Measurements from ENCODE around the gene MAST3. TPM values are rescaled to one million over a fixed set of nuclear protein-coding genes. Genes with fewer than 3 reads are reported as not detected.

Gene MAST3
- total and polyA plus RNA-seq, 2 donors (not counting 3 experiments of a cell fraction or from before 2014, with no cell fraction given): 1.5 to 2.7 TPM

DNA sequence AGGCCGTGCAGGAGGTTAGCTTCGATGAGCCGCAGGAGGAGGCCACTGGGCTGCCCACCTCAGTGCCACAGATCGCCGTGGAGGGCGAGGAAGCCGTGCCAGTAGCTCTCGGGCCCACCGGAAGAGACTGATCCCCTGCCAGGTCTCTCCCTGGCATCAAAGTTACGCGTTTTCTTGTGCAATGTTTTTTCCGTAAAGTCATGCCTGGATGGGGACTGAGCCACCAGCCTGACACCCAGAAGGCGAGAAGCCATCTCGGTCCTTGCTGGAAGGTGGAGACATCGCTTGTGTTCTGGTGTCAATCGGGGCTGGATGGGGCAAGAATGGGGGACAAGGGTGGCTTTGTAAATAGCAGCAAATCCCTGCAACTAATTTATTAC lies 52.0 kb downstream of the MAST3 start:
- dilution Hi-C loops (cut with MboI; ENCODE audit: extremely low pct_ligation_motif_present, low sequenced_read_pairs) (no loop called here), intact Hi-C loops (cut with micrococcal nuclease) (no loop called here)
- ChIA-PET CTCF (interaction anchor here (0.6 to 1.8 kb wide), 2 partner anchors 36 to 51 kb away, joined by 5 to 10 read pairs; no protein-coding TSS in a partner anchor), POLR2A (no interaction called here)
- Histone ChIP-seq H3K4me3 (replicated peaks in 1 of 3; ENCODE audit: insufficient read depth in 1 of 3, low read depth in 1 of 3, low read length in 3 of 3) (no peak overlapping the region), H3K9me3 (replicated peaks; ENCODE audit: control insufficient read depth, insufficient read depth, low read length) (no peaks in the 10 kb centered on the region), H3K79me2 (ENCODE audit: control insufficient read depth, insufficient read depth, low read length) (peaks cover 9% of the 10 kb centered on the region), H3K27ac (ENCODE audit: insufficient read depth, low read depth, low read length) (no peak overlapping the region), H3K4me1 (ENCODE audit: control insufficient read depth, extremely low read depth, insufficient read depth, low read length) (peaks cover 14% of the 10 kb centered on the region), H3K9ac (replicated peaks; ENCODE audit: extremely low read depth, insufficient read depth, low read length) (no peak overlapping the region), H3K4me2 (ENCODE audit: insufficient read depth, low read length) (no peak overlapping the region), H3K9me1 (replicated peaks; ENCODE audit: control insufficient read depth, extremely low read depth, insufficient read depth, low read length) (no peaks in the 10 kb centered on the region), H4K20me1 (replicated peaks; ENCODE audit: control insufficient read depth, extremely low read depth, insufficient read depth, low read length) (no peaks in the 10 kb centered on the region), H3K27me3 (ENCODE audit: control insufficient read depth in 2 of 2, insufficient read depth in 2 of 2, low read length in 2 of 2) (no peaks in the 10 kb centered on the region), H2AFZ (ENCODE audit: low read depth, low read length) (no peak overlapping the region), H3K36me3 (ENCODE audit: control insufficient read depth in 2 of 2, extremely low read depth in 1 of 2, insufficient read depth in 2 of 2, low read length in 2 of 2) (no peaks in the 10 kb centered on the region)
- no TSS peak for BruUV-seq (replicated peaks)
- DNase-seq (ENCODE audit: low read depth, low spot score): no peak
- no peak for FAIRE-seq
- TF ChIP-seq GATA2 (IDR thresholded peaks at IDR 0.05; ENCODE audit: insufficient read depth, insufficient read length, low read depth, low read length) (no peak), EZH2 (IDR thresholded peaks at IDR 0.05; ENCODE audit: borderline replicate concordance, low read depth, low read length, severe bottlenecking) (no peak), POLR2AphosphoS5 (IDR thresholded peaks at IDR 0.05; ENCODE audit: insufficient read depth, low read depth, low read length) (no peak), FOS (IDR thresholded peaks at IDR 0.05; ENCODE audit: borderline replicate concordance, insufficient read depth, low read length) (no peak), JUN (IDR thresholded peaks at IDR 0.05; ENCODE audit: borderline replicate concordance, insufficient read depth, insufficient read length, low read depth) (no peak), MYC (IDR thresholded peaks at IDR 0.05; ENCODE audit: low read depth, low read length) (no peak)
- TF ChIP-seq, protein P1, sequence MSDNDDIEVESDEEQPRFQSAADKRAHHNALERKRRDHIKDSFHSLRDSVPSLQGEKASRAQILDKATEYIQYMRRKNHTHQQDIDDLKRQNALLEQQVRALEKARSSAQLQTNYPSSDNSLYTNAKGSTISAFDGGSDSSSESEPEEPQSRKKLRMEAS (IDR thresholded peaks at IDR 0.05; ENCODE audit: insufficient read depth, insufficient read length): no peak

Measured in endothelial cell of umbilical vein (primary cell).